CD14-positive monocyte (primary cell): Measurements from ENCODE around the gene SERPING1. TPM values are rescaled to one million over a fixed set of nuclear protein-coding genes. Genes with fewer than 3 reads are reported as not detected.

Experiments
- DNase-seq, 3 donors: peaks; one replicate each; pipeline ENCODE4 v3.0.0-alpha.2; 2011 to 2022
- H2AFZ ChIP-seq: 2 replicates; pipeline ENCODE4 v1.6.0; 2012; ENCODE audit warnings: mild to moderate bottlenecking, low read depth, low read length, inconsistent platforms; ENCODE audit not compliant: insufficient read depth, poor library complexity, severe bottlenecking
- H3K27ac ChIP-seq, 2 donors: 1 replicate in 1 of 2; 2 replicates in 1 of 2; pipeline ENCODE4 v1.5.1; 2012 to 2013; ENCODE audit warnings: low read length in 2 of 2, control low read depth in 1 of 2, inconsistent platforms in 1 of 2, low read depth in 1 of 2, mild to moderate bottlenecking in 1 of 2
- H3K27me3 ChIP-seq, 2 donors: one replicate each; pipeline versions ENCODE4 v1.6.0 to v1.6.1; 2011 to 2013; ENCODE audit warnings: low read length in 2 of 2; ENCODE audit not compliant: control insufficient read depth in 2 of 2, insufficient read depth in 2 of 2
- H3K36me3 ChIP-seq, 2 donors: replicated peaks in 1 of 2; 1 replicate in 1 of 2; 2 replicates in 1 of 2; pipeline versions ENCODE4 v1.5.1 to v1.6.1; 2012 to 2013; ENCODE audit warnings: low read length in 2 of 2, control low read depth in 1 of 2, inconsistent platforms in 1 of 2, mild to moderate bottlenecking in 1 of 2; ENCODE audit not compliant: insufficient read depth in 2 of 2, control insufficient read depth in 1 of 2
- H3K4me1 ChIP-seq, 2 donors: 1 replicate in 1 of 2; 2 replicates in 1 of 2; pipeline versions ENCODE4 v1.5.1 to v1.6.1; 2012 to 2013; ENCODE audit warnings: low read length in 2 of 2, control low read depth in 1 of 2, inconsistent platforms in 1 of 2, mild to moderate bottlenecking in 1 of 2, moderate library complexity in 1 of 2; ENCODE audit not compliant: insufficient read depth in 2 of 2, control insufficient read depth in 1 of 2
- H3K4me2 ChIP-seq: replicated peaks from 2 replicates; pipeline ENCODE3; 2012; ENCODE audit warnings: low read length, moderate library complexity, mild to moderate bottlenecking; ENCODE audit not compliant: poor library complexity, severe bottlenecking; ENCODE audit errors: extremely low read depth
- H3K4me3 ChIP-seq, 3 experiments: fragments of 200-600 bp in 1 of 3; sonication (generic) in 1 of 3; replicated peaks in 1 of 3; 1 replicate in 2 of 3; 2 replicates in 1 of 3; pipeline ENCODE4 v1.5.1; 2011 to 2013; ENCODE audit warnings: low read length in 3 of 3, mild to moderate bottlenecking in 3 of 3, control low read depth in 2 of 3, low read depth in 2 of 3, inconsistent platforms in 1 of 3, moderate library complexity in 1 of 3
- H3K79me2 ChIP-seq: 2 replicates; pipeline ENCODE4 v1.6.0; 2012; ENCODE audit warnings: mild to moderate bottlenecking, control low read depth, inconsistent platforms, low read length, moderate library complexity; ENCODE audit not compliant: insufficient read depth
- H3K9ac ChIP-seq: 2 replicates; pipeline ENCODE4 v1.6.0; 2017; ENCODE audit warnings: low read length, mild to moderate bottlenecking; ENCODE audit not compliant: insufficient read depth, poor library complexity, severe bottlenecking
- H3K9me3 ChIP-seq, 2 donors: replicated peaks in 1 of 2; 1 replicate in 1 of 2; 2 replicates in 1 of 2; pipeline versions ENCODE4 v1.5.1 to v1.6.1; 2012 to 2013; ENCODE audit warnings: low read length in 2 of 2, control low read depth in 1 of 2; ENCODE audit not compliant: control insufficient read depth in 1 of 2, insufficient read depth in 1 of 2
- H4K20me1 ChIP-seq: 2 replicates; pipeline ENCODE4 v1.6.0; 2012; ENCODE audit warnings: mild to moderate bottlenecking, low read length, control low read depth, moderate library complexity; ENCODE audit not compliant: insufficient read depth
- H3K27ac Mint-ChIP-seq, 7 donors: one replicate each; pipeline ENCODE4 v1.8.0; 2020; ENCODE audit warnings: mild to moderate bottlenecking in 7 of 7, mixed read lengths in 7 of 7, moderate library complexity in 6 of 7, inconsistent platforms in 2 of 7
- H3K27me3 Mint-ChIP-seq, 3 donors: one replicate each; pipeline ENCODE4 v1.8.0; 2021 to 2022; ENCODE audit warnings: low read depth in 3 of 3, mild to moderate bottlenecking in 3 of 3, mixed read lengths in 3 of 3, moderate library complexity in 3 of 3, inconsistent platforms in 1 of 3
- H3K36me3 Mint-ChIP-seq, 2 donors: one replicate each; pipeline ENCODE4 v1.8.0; 2020; ENCODE audit warnings: mixed read lengths in 2 of 2, inconsistent platforms in 1 of 2, mild to moderate bottlenecking in 1 of 2
- H3K4me1 Mint-ChIP-seq: one replicate; pipeline ENCODE4 v1.8.0; 2020; ENCODE audit warnings: mild to moderate bottlenecking, mixed read lengths
- H3K4me3 Mint-ChIP-seq, 2 donors: one replicate each; pipeline ENCODE4 v1.8.0; 2020; ENCODE audit warnings: mild to moderate bottlenecking in 2 of 2, mixed read lengths in 2 of 2, moderate library complexity in 1 of 2
- H3K9me3 Mint-ChIP-seq, 7 donors: one replicate each; pipeline ENCODE4 v1.8.0; 2020 to 2022; ENCODE audit warnings: mixed read lengths in 7 of 7, mild to moderate bottlenecking in 6 of 7, moderate library complexity in 6 of 7, inconsistent platforms in 2 of 7
- CTCF ChIP-seq: fragments of 200-600 bp; IDR thresholded peaks from one replicate; pipeline ENCODE4 v1.8.0; 2022; ENCODE audit warnings: antibody characterized with exemption, mild to moderate bottlenecking
- WGBS: methylation state at CpG from one replicate; pipeline ENCODE4 v1.1.5; 2013; ENCODE audit warnings: missing lambda C conversion rate; ENCODE audit not compliant: insufficient coverage; 5-methylcytosine and 5-hydroxymethylcytosine counted together
- intact Hi-C, 2 donors: fragments of 100-400 bp; cut with micrococcal nuclease; formaldehyde crosslinking; loops; one replicate each; pipeline versions ENCODE4 v1.15.0 to v1.15.1; 2023
- polyA plus RNA-seq, 3 donors: library from polyadenylated mRNA; depleted of rRNA in 1 of 3; unstranded in 2 of 3; stranded (reverse) in 1 of 3; fragments of 300-500 nt in 2 of 3; fragments of >200 nt in 1 of 3; fragmentation: Illumina TruSeq in 2 of 3; gene quantifications; 1 replicate in 2 of 3; 2 replicates in 1 of 3; pipeline ENCODE4 v1.2.3, GENCODE V29; 2012 to 2021

The SERPING1 gene
- polyA plus RNA-seq, 3 donors: 7.3 to 10.8 (median 8.5) TPM

- peak overlapping the region in 3 of 7 donors; percentile 7 to 42 (median 36) for H3K27ac Mint-ChIP-seq
Observed at GRCh38 chr11:57562596-57562995, 34.9 kb upstream of the SERPING1 start.

More at GRCh38 chr11:57562596-57562995, 34.9 kb upstream of the SERPING1 start:
- Histone ChIP-seq H3K4me1 (peaks cover 18 to 23% of the 10 kb centered on the region in 2 donors), H2AFZ (no peak overlapping the region), H3K36me3 (peaks cover 33 to 52% of the 10 kb centered on the region in 2 donors), H3K27ac (no peak overlapping the region), H3K4me3 (no peak overlapping the region), H3K9ac (no peak overlapping the region), H3K9me3 (no peaks in the 10 kb centered on the region), H4K20me1 (peaks cover 64% of the 10 kb centered on the region), H3K27me3 (no peaks in the 10 kb centered on the region), H3K79me2 (peaks cover 63% of the 10 kb centered on the region), H3K4me2 (no peak overlapping the region)
- Mint-ChIP-seq H3K4me3 (no peak overlapping the region), H3K9me3 (no peaks in the 10 kb centered on the region), H3K36me3 (peaks cover 40 to 42% of the 10 kb centered on the region in 2 donors), H3K27me3 (no peaks in the 10 kb centered on the region), H3K4me1 (peaks cover 32% of the 10 kb centered on the region)
- intact Hi-C loops: no loop called here
- no peak for DNase-seq
- 80% methylated on average over 3 of the region's 4 CpGs for WGBS
- TF ChIP-seq CTCF: no peak
